ENCODE data around the gene PALS1.
"Not testable (repeated sequence)": the region's sequence is repeated elsewhere in the genome, so short reads cannot be mapped to it uniquely, and the experiment has no call there.

PALS1 gene

DNA sequence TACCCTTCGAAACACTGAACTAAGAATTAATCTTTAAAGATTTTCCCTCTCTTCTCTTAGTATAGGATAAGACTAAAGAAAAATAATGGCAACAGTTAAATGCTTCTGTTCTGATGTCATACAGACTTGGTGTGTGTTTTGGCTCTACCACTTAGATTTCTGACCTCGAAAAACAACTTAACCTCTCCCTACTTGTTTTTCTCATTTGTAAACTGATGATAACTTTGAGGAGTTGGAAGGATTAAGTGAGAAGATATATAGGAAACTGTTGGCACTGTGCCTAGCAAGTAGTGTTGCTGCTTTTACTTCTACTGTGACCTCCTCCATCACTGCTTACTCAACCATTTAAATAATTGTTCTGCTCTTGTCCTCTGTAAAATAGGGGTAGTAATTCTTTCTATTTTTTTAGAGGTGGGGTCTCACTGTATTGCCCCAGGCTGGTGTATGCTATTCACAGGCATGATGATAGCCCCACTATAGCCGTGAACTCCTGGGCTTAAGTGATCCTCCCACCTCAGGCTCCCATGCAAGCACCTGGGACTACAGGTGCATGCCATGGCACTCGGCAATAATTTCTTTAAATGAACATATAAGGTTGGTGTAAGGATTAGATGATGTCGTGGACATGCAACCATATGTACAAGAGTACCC lies 22.4 kb downstream of the PALS1 start:
- DNase-seq: no peak

DNA sequence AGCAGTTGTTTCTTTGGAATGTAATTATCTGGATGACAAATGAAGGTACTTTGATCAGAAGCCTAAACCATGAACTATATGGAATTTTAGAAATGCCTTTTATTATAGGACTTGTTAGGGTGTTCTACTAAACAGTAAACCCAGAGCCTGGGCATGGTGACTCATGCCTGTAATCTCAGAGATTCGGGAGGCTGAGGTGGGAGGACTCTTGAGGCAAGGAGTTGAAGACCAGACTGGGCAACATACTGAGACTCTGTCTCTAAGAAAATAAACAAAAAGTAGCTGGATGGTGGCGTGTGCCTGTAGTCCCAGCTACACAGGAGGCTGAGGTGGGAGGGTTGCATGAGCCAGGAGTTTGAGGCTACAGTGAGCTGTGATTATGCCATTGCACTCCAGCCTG lies 23.9 kb downstream of the PALS1 start:
- no peak for DNase-seq

DNA sequence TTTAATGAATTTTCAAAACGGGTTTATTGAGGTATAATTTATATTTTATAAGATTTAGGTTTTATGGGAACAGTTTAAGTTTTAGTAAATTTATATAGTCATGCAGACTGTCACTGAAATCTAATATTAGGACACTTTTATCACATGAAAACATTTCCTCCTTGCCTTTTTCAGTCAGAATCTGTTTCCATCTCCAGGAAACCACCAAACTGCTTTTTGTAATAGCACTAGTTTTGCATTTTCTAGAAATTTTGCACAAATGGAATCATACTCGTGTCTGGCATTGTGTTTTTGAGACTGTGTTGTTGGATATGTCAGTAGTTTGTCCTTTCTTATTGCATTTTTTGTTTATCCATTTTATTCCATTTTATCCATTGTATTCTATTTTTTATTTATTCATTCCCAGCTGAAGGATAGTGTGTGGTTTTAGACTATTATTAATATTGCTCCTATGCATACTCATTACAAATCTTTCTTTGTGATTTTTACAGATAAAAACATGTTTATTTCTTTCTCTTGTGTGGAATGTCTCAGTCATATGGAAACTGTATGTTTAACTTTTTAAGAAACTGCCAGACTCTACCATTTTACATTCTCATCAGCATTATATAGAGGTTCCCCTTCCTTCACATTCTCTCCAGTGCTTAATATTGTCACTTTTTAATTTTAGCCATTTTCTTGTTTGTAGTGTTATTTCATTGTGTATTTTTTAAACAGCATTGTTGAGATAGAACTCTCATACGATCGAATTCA lies 26.5 kb downstream of the PALS1 start:
- DNase-seq: no peak

DNA sequence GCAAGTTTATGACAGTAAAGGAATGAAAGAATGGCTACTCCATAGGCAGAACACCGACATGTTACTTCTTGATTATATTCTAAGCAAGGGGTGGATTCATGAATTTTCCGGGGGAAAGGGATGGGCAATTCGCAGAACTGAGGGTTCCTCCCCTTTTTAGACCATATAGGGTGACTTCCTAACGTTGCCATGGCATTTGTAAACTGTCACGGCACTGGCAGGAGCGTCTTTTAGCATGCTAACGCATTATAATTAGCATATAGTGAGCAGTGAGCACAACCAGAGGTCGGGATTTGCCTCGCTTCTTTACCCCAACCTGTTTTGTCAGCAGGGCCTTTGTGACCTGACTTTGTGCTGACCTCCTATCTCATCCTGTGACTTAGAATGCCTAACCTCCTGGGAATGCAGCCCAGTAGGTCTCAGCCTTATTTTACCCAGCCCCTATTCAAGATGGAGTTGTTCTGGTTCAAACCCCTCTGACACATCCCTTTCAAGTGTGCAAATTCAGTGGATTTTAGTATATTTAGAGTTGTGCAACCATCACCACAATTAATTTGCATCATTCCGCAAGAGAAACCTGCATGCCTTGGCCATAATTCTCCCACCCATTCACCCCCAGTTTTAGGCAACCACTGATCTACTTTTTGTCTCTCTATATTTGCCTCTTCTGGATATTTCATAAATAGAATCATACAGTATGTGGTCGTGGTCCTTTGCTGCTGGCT lies 27.4 kb downstream of the PALS1 start:
- no peak for DNase-seq

DNA sequence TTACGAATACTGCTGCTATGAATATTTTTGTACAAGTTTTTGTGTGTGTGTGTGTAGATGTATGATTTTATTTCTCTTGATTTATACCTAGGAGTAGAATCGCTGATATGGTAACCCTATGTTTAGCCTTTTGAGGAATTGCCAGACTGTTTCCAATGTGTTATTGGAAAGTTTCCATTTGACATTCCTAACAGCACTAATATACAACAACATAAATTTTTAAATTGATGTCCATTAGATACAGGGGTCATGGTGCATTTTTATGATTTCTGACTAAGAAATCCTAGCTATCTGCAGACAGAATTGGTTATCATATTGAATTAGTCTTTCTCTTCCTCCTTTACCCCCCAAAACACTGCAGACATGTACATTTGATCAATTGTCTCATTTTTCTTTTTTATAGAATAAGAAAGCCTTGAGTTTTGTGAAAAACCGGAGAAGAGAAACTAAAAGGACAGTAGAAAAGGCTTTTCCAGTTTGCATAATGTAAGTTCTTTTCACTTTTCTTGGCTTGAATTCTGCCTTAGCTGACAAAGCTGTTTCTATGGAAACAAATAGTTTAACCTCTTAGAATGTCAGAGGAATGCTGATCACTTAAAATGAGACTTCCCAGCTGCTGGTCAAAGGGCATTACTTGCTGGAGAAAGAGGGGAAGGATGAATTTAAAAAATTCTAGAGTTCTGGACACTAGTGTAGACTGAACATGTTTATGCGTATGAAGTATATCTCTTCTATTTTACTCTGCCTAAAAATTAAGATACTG lies 28.2 kb downstream of the PALS1 start:
- DNase-seq: no peak

DNA sequence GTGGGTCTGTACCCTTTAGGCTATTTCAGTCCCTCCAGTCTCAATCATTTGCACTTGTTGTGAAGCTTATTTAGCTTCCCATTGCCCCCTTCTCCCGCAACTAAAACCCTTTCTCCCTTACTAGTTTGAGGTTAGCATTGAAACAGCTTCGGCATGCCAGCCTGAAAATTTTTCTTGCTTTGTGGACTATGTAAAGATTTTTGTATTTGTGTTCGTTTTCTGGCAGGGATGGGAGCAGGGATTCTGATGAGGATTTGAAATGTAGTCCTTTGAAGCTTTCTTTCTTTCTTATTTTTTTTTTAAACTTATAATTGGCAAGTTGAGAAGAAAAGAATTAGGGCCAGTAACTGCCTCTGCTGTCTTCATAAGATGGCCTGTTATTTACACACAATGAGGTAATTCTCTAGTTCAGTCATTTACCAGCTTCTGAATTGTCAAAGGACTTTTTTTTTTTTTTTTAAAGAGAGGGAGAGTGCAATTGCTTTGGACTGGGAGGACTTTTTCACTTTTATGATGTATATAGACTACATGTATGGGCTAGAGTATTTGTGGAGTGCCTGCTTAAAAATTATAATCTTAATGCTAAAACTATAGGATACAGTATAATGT lies 29.0 kb downstream of the PALS1 start:
- DNase-seq: no peak

DNA sequence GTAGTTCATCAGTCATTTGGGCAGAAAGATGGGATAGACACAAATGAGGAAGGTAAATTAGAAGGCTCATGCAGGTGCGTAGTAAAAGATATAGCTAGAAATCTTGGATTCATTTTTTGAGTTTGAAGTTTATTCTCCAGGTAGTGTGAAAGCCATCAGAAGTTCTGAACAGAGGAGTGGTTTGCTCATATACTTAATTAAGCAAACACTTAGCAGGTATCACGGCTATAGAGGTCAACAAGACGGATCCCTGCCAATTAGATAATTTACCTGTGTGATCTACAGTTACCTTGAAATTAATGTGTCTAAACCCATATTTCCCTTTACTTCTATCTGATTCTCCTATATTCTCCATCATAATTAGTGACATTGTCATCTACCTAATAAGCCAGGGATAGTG lies 29.7 kb downstream of the PALS1 start:
- no peak for DNase-seq

DNA sequence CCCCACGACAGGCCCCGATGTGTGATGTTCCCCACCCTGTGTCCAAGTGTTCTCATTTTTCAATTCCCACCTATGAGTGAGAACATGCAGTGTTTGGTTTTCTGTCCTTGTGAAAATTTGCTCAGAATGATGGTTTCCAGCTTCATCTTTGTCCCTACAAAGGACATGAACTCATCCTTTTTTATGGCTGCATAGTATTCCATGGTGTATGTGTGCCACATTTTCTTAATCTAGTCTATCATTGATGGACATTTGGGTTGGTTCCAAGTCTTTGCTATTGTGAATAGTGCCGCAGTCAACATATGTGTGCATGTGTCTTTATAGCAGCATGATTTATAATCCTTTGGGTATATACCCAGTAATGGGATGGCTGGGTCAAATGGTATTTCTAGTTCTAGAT lies 32.0 kb downstream of the PALS1 start:
- DNase-seq: not testable (repeated sequence)

DNA sequence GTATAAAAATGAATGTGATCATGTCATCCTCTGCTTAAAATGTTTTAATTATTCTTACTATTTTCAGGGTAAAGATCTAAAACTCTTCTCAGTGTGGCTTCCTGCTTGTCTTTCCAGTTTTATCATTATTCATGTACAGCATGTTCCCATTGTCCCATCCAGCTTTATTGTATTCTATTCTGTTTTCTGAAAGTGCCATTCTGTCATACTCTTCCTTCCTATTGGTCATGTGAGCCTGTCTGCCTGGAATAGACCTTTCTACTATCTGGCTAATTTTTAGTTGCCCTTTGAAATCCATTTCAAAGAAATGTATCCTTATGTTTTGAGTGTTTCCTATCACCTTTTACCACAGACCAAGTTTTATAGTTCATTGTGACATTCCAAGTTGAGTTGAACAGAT lies 34.9 kb downstream of the PALS1 start:
- no peak for DNase-seq

DNA sequence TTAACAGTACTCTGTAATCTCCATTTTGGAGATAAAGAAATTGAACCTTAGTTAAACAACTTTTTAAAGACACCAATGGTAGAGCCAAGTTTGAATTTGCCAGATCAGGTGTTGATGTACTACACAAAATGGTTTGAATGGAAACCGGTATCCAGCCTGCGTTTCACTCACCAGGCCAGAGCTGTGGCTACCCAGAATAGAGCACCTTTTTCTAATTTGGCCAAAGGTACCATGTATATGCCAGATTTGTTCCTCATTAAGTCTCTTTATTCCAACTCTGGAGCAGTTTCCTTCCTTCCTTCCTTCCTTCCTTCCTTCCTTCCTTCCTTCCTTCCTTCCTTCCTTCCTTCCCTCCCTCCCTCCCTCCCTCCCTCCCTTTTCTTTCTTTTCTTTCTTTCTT lies 39.3 kb downstream of the PALS1 start:
- DNase-seq: no peak

DNA sequence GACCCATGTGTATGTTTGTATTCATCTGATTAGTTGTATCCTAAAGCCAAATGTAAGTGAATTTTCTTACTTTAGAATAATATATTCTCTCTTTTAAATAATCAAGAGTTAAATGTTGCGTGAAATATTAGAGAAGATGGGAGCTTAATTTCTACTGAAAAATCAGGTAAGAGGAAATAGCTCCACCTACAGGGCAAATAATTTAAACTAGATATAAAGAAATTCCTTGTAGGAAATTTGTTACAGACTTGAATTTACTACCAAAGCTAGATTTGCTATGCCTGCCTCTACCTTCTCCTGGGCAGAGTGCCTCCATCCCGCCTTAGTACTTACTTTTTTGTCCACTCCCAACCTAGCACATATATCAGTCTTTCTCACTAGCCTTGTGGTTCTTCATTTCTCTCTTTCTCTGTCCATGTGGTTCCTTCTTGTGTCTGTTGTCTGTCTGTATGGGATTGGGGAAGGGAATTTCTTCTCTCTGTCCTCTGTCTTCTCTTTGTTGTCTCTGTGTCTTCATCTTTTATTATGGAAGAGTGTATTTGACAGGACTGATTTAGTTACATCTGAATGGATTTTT lies 44.7 kb downstream of the PALS1 start:
- DNase-seq: no peak

All from activated gamma-delta T cell treated with Interleukin-2 at 50 U/mL for 16 hours (primary cell).